Muscle of back (tissue), 10 donors: ENCODE results near the gene OTUD6A. TPM values are rescaled to one million over a fixed set of nuclear protein-coding genes. Genes with fewer than 3 reads are reported as not detected.

Experiments
- polyA plus RNA-seq, 10 donors: library from polyadenylated mRNA; unstranded; fragments of 120-200 nt; gene quantifications; one replicate each; pipeline ENCODE4 v1.2.1, GENCODE V29; 2013; ENCODE audit not compliant: insufficient read length in 10 of 10

Gene OTUD6A
- polyA plus RNA-seq, 10 donors: not detected

Other genes with a start within 250 kb of the OTUD6A start
- under 1 TPM in 1 of 10 donors, not detected in 9; 0.07 TPM for gene AWAT2, start 12.5 kb upstream of the OTUD6A start, polyA plus RNA-seq
- 100 to 1,000 TPM in 9 of 10 donors, 10 to 100 TPM in 1; 94.2 to 141 (median 113) TPM for gene IGBP1, start 71.0 kb downstream of the OTUD6A start, polyA plus RNA-seq
- gene DGAT2L6, start 115.0 kb downstream of the OTUD6A start, polyA plus RNA-seq: not detected
- gene AWAT1, start 172.2 kb downstream of the OTUD6A start, polyA plus RNA-seq: not detected
- gene P2RY4, start 197.7 kb downstream of the OTUD6A start, polyA plus RNA-seq: under 1 TPM in 7 of 10 donors, not detected in 3; 0.13 to 0.33 (median 0.21) TPM
- gene ARR3, start 205.9 kb downstream of the OTUD6A start, polyA plus RNA-seq: under 1 TPM in 8 of 10 donors, not detected in 2; 0.09 to 0.62 (median 0.40) TPM
- gene RAB41, start 219.7 kb downstream of the OTUD6A start, polyA plus RNA-seq: under 1 TPM; 0.30 to 0.83 (median 0.42) TPM
- 10 to 100 TPM; 33.1 to 44.3 (median 39.6) TPM for gene PDZD11, start 227.5 kb downstream of the OTUD6A start, polyA plus RNA-seq
- 10 to 100 TPM in 1 of 10 donors, 1 to 10 TPM in 9; 5.2 to 13.3 (median 7.9) TPM for gene KIF4A, start 227.6 kb downstream of the OTUD6A start, polyA plus RNA-seq